ENCODE data around the gene GRAMD1B.

DNA sequence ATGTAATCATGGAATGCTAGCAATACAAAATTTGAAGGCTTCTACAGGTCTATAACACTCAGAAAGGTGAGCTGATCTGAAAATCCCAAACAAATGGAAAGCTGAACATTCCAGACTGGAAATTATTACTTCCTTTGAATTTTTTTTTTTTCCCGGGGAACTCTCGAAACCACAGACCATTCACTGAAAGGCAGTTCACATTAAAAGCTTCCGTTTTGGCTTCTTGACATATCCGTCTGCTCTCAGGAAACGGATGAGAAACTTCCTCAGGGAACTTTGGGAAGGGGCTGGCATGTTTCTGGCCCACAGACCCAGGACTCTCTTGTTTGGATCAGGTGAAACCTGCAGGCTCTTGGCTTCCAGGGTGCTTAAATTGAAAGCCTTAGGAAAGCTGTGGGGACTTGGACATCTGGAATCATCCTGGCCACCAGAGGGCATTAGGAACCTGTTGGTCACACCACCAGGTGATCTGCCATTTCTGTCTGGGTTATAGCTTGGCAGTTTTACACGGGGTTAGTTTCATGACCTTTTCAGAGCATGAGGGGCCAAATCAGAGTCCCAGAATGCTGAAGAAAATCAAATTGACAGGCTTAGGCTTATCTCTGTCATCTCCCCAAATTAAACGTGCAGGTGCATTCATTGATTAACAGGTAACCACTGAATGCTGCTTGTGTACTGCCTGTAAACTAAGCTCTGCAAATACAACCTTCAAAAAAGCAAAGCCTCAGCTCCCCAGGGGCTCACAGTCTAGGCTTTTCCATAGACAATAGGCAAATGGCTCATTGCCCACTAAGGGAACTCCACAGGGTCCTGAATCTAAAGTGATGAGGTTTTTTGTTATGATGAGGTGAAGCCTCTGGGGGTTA lies 22.7 kb upstream of the GRAMD1B start:
- no peak for TF ChIP-seq EZH2 (IDR thresholded peaks at IDR 0.05; ENCODE audit: low read length, unreplicated experiment)
- peak; percentile 98 for TF ChIP-seq CTCF (conservative IDR thresholded peaks at IDR 0.05; ENCODE audit: low read depth, low read length)
- TF ChIP-seq EZH2phosphoT487 (IDR thresholded peaks at IDR 0.05; ENCODE audit: borderline replicate concordance, low read length): no peak
